Left lung (tissue), 10 donors: ENCODE data around the gene HNRNPAB. TPM values are rescaled to one million over a fixed set of nuclear protein-coding genes. Genes with fewer than 3 reads are reported as not detected.

ENCODE experiments used
- ATAC-seq: fragments of 200-7000 bp; cut with Tn5 transposase; one replicate; pipeline ENCODE4 v1.9.1; 2020; ENCODE audit warnings: moderate library complexity
- DNase-seq, 4 donors: peaks; one replicate each; pipeline ENCODE4 v3.0.0-alpha.2; 2013 to 2020
- H3K27ac ChIP-seq, 2 donors: fragments of 200-600 bp; sonication (generic) in 1 of 2; one replicate each; pipeline versions ENCODE4 v1.5.0 to v1.8.0; 2020 to 2021
- H3K27me3 ChIP-seq, 2 donors: fragments of 200-600 bp; sonication (generic) in 1 of 2; one replicate each; pipeline versions ENCODE4 v1.5.0 to v1.8.0; 2020 to 2021
- H3K36me3 ChIP-seq, 2 donors: fragments of 200-600 bp; sonication (generic) in 1 of 2; one replicate each; pipeline versions ENCODE4 v1.5.0 to v1.8.0; 2020 to 2021
- H3K4me1 ChIP-seq, 2 donors: fragments of 200-600 bp; one replicate each; pipeline ENCODE4 v1.8.0; 2021
- H3K4me3 ChIP-seq, 2 donors: fragments of 200-600 bp; sonication (generic) in 1 of 2; one replicate each; pipeline versions ENCODE4 v1.5.0 to v1.8.0; 2020 to 2021; ENCODE audit warnings: mild to moderate bottlenecking in 1 of 2
- H3K9me3 ChIP-seq, 2 donors: fragments of 200-600 bp; sonication (generic) in 1 of 2; one replicate each; pipeline versions ENCODE4 v1.5.0 to v1.8.0; 2020 to 2021
- intact Hi-C, 2 donors: fragments of 100-400 bp; cut with DNase I; formaldehyde crosslinking; loops; one replicate each; pipeline versions ENCODE4 v1.11.2 to v1.14.2; 2022
- polyA plus RNA-seq, 6 donors: library from polyadenylated mRNA; unstranded; fragments of 120-200 nt; gene quantifications; one replicate each; pipeline ENCODE4 v1.2.1, GENCODE V29; 2013; ENCODE audit not compliant: insufficient read length in 6 of 6
- total RNA-seq, 2 donors: library from RNA; stranded (reverse); fragmentation: NEBNext Ultra II Directional; extraction: Animal tissue kit (Norgen Biotek cat#: 25700); gene quantifications; one replicate each; pipeline ENCODE4 v1.2.1, GENCODE V29; 2021
- TF ChIP-seq, protein P1 (sequence below), 2 donors: fragments of 200-600 bp; sonication (generic) in 1 of 2; IDR thresholded peaks; one replicate each; pipeline versions ENCODE4 v1.5.0 to v1.8.0; 2021; ENCODE audit warnings: antibody characterized with exemption in 2 of 2
- donor health status: DM: no; HTN: yes; CAD: no.
- donor health status: DM: no; HTN: no; CAD: no.

The HNRNPAB gene
- total and polyA plus RNA-seq, 8 donors, result 113 to 178 (median 127) TPM

DNA sequence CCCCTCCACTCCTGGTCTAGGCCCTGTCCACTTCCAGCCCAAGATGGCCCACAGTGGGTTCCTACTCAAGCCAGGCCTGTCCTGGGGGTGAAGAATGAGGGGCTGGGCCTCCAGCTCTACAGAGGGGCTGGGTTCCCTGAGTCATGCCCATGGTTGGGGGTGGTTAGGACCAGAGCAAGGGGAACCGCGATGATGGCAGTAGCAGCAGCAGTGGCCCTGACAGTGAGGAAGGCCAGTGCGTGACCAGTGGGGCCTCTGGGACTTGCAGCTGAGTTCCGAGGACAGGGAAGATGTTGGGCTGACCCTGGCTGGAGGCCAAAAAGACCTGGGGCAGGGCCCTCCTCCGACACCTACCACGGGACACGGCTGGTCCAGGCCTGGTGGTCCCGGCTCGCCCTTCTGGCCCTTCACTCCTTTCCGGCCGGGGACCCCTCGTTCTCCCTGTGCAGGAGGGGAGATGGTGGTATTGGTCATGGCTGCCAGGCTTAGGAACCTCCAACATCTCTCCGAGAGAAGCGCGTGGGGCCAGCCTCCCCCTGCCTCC lies 37.4 kb downstream of the HNRNPAB start:
- intact Hi-C loops, result no loop called here
- Histone ChIP-seq H3K27ac (peak overlapping the region in 1 of 2 donors; percentile 95), H3K9me3 (no peaks in the 10 kb centered on the region), H3K4me1 (peaks cover 19 to 55% of the 10 kb centered on the region in 2 donors), H3K27me3 (no peaks in the 10 kb centered on the region), H3K4me3 (no peak overlapping the region), H3K36me3 (no peaks in the 10 kb centered on the region)
- DNase-seq (peak in 1 of 4 donors; percentile 82), ATAC-seq (peak; percentile 4)
- TF ChIP-seq, protein P1, sequence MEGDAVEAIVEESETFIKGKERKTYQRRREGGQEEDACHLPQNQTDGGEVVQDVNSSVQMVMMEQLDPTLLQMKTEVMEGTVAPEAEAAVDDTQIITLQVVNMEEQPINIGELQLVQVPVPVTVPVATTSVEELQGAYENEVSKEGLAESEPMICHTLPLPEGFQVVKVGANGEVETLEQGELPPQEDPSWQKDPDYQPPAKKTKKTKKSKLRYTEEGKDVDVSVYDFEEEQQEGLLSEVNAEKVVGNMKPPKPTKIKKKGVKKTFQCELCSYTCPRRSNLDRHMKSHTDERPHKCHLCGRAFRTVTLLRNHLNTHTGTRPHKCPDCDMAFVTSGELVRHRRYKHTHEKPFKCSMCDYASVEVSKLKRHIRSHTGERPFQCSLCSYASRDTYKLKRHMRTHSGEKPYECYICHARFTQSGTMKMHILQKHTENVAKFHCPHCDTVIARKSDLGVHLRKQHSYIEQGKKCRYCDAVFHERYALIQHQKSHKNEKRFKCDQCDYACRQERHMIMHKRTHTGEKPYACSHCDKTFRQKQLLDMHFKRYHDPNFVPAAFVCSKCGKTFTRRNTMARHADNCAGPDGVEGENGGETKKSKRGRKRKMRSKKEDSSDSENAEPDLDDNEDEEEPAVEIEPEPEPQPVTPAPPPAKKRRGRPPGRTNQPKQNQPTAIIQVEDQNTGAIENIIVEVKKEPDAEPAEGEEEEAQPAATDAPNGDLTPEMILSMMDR (IDR thresholded peaks at IDR 0.05), result no peak

DNA sequence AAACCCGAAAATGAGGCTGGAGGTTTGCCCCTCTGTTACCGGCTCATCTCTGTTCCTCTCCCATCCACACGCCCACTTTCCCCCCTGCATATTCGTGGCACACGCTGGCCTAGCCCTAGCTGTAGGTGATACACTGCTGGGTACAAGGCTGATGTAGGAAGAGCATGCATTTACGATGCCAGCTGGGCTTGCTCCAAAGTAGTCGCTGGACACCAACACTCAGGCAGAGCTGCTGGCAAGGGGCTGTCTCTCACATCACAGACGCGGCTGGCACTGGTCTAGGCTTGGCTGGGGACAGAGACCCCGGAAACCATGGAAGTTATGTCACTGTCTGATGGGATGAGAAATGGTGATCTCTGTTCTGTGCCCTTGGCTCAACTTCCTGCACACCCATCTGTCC lies 38.1 kb downstream of the HNRNPAB start:
- intact Hi-C loops, result no loop called here
- TF ChIP-seq, protein P1 (IDR thresholded peaks at IDR 0.05), result no peak
- ATAC-seq (no peak), DNase-seq (peak in 1 of 4 donors; percentile 41)
- Histone ChIP-seq H3K27ac (peak overlapping the region in 1 of 2 donors; percentile 95), H3K4me1 (peaks cover 16 to 48% of the 10 kb centered on the region in 2 donors), H3K9me3 (no peaks in the 10 kb centered on the region), H3K27me3 (no peaks in the 10 kb centered on the region), H3K4me3 (no peak overlapping the region), H3K36me3 (no peaks in the 10 kb centered on the region)

DNA sequence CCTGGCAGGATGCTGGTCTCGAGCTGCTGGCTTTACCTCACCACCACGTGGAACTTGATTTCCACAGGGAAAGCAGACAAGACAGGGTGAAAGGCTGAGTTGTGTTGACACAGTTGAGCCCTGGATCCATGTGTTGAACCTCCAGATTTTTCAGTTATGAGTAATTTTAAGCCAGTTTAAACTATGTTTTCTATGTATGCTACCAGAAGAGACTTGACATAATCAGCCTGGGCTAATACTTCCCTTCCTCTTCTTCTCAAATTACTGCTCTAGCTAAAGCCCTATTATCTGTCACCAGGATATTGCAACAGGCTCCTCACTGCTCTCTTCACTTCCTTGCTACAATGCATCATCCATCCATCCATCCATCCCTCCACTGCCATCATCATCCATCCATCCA lies 40.2 kb downstream of the HNRNPAB start:
- intact Hi-C loops, result no loop called here
- TF ChIP-seq, protein P1 (IDR thresholded peaks at IDR 0.05), result no peak
- ATAC-seq (no peak), DNase-seq (no peak)
- Histone ChIP-seq H3K27me3 (no peaks in the 10 kb centered on the region), H3K27ac (peak overlapping the region in 1 of 2 donors; percentile 14), H3K36me3 (no peaks in the 10 kb centered on the region), H3K9me3 (no peaks in the 10 kb centered on the region), H3K4me3 (no peak overlapping the region), H3K4me1 (peaks cover 3 to 28% of the 10 kb centered on the region in 2 donors)

DNA sequence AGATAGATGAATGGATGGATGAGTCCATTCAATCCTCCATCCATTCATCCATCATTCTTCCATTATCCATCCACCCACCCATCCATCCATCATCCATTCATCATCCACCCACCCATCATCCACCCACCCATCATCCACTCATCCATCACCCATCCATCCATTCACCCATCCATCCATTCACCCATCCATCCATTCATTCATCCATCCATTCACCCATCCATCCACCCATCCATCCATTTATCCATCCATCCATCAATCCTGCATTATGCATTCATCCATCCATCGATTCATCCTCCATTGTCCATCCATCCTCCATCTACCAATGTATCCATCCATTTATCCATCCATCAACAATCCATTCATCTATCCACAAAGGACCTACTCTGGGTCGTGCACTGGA lies 41.1 kb downstream of the HNRNPAB start:
- Histone ChIP-seq H3K9me3 (no peaks in the 10 kb centered on the region), H3K27ac (no peak overlapping the region), H3K36me3 (no peaks in the 10 kb centered on the region), H3K4me1 (peaks cover 3 to 20% of the 10 kb centered on the region in 2 donors), H3K27me3 (no peaks in the 10 kb centered on the region), H3K4me3 (no peak overlapping the region)
- DNase-seq (no peak), ATAC-seq (no peak)
- TF ChIP-seq, protein P1 (IDR thresholded peaks at IDR 0.05), result no peak
- intact Hi-C loops, result no loop called here

DNA sequence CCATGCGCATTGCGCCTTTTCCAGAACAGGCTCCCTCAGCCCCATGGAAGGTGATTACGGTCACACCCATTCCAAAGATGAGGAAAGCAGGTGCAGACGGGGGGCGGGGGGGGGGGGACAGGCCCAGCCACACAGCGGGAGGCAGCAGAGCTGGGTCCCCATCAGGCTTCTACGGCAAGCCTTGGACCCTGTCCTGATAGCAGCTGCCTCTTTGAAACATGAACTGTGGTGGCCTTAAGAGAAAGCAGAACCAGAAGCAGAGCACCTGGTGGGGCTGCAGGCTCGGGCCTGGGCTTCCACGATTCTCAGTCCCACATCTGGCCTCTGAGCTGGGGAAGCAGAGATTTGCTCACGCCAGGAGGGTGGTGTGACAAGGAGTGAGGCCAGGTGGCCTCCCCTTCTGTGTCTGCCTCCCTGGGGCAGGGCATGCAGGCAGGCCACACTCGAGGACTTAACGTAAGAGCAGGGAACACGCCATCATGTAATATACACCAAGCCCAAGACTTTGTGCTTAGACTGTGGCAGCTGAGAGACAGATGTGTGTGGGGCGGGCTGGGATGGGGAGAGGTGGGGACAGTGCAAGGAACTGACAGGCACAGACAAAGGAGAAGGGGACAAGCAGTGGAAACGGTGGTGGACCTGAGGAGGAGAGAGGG lies 42.4 kb downstream of the HNRNPAB start:
- no peak for ATAC-seq
- Histone ChIP-seq H3K27me3 (no peaks in the 10 kb centered on the region), H3K4me3 (no peak overlapping the region), H3K9me3 (no peaks in the 10 kb centered on the region), H3K27ac (no peak overlapping the region), H3K36me3 (no peaks in the 10 kb centered on the region), H3K4me1 (peaks cover 0 to 6% of the 10 kb centered on the region in 2 donors)
- intact Hi-C loops, result no loop called here
- DNase-seq, result peak in 1 of 4 donors; percentile 31
- TF ChIP-seq, protein P1 (IDR thresholded peaks at IDR 0.05), result no peak
